K562 (cell line): ENCODE measurements around the gene PRKG1. TPM values are rescaled to one million over a fixed set of nuclear protein-coding genes. Genes with fewer than 3 reads are reported as not detected.

Experiments
- ATAC-seq: fragments of 200-7000 bp; cut with Tn5 transposase; 3 replicates; pipeline ENCODE4 v1.9.1; 2020; ENCODE audit warnings: moderate library complexity
- BruUV-seq: library from RNA; stranded (reverse); fragments of 400-500 nt; replicated peaks from 2 replicates; lab custom pipeline; 2021; lab: Mats Ljungman, UMichigan
- CTCF ChIA-PET: fragments of 300-600 bp; formaldehyde crosslinking; extraction: SDS; loops from one replicate; lab custom pipeline; 2021; ENCODE audit warnings: low intra/inter-chr PET ratio; lab: Yijun Ruan, JAX
- POLR2A ChIA-PET: fragments of 300-600, 350-650 bp; sonication (Branson Sonifier 250); formaldehyde crosslinking; extraction: SDS; loops from one replicate; lab custom pipeline; 2021; ENCODE audit warnings: antibody characterized with exemption, inconsistent platforms; lab: Yijun Ruan, JAX
- DNase-seq, 4 experiments: peaks; one replicate each; pipeline versions ENCODE4 v3.0.0 to v3.0.0-alpha.2; 2011 to 2018; ENCODE audit warnings: low spot score in 3 of 4, mixed read lengths in 3 of 4; ENCODE audit errors: extremely low read depth in 1 of 4
- FAIRE-seq: peaks from 2 replicates; lab custom pipeline; 2011; peaks lifted over from hg19 to GRCh38; lab: Jason Lieb, UNC
- H2AFZ ChIP-seq: 2 replicates; pipeline ENCODE4 v1.6.0; 2011; ENCODE audit warnings: low read depth, low read length, control low read depth, inconsistent platforms
- H3K27ac ChIP-seq: fragments of 200-600 bp; 3 replicates; pipeline ENCODE4 v1.8.0; 2011; ENCODE audit warnings: low read depth, mild to moderate bottlenecking, control low read depth, inconsistent platforms, low read length, moderate library complexity, mixed read lengths; ENCODE audit errors: extremely low read depth
- H3K27me3 ChIP-seq, 2 experiments: fragments of 300-600 bp in 1 of 2; 2 replicates in 1 of 2; 3 replicates in 1 of 2; pipeline versions ENCODE4 v1.6.0 to v1.8.0; 2011; ENCODE audit warnings: inconsistent platforms in 2 of 2, low read length in 2 of 2, mild to moderate bottlenecking in 1 of 2, mixed read lengths in 1 of 2, moderate library complexity in 1 of 2; ENCODE audit not compliant: control insufficient read depth in 2 of 2, insufficient read depth in 2 of 2
- H3K36me3 ChIP-seq: fragments of 300-600 bp; 3 replicates; pipeline ENCODE4 v1.8.0; 2011; ENCODE audit warnings: mild to moderate bottlenecking, low read length, inconsistent platforms; ENCODE audit not compliant: control insufficient read depth, insufficient read depth
- H3K4me1 ChIP-seq, 2 experiments: fragments of 200-600 bp in 1 of 2; replicated peaks in 1 of 2; 2 replicates in 1 of 2; 3 replicates in 1 of 2; pipeline versions ENCODE4 v1.5.1 to v1.8.0; 2011; ENCODE audit warnings: inconsistent platforms in 2 of 2, low read length in 2 of 2, mild to moderate bottlenecking in 1 of 2, mixed read lengths in 1 of 2, moderate library complexity in 1 of 2; ENCODE audit not compliant: control insufficient read depth in 2 of 2, insufficient read depth in 2 of 2
- H3K4me2 ChIP-seq: 2 replicates; pipeline ENCODE4 v1.6.1; 2011; ENCODE audit warnings: low read length, control low read depth, inconsistent platforms, mixed read lengths; ENCODE audit not compliant: insufficient read depth
- H3K4me3 ChIP-seq: fragments of 200-600 bp; sonication (generic), shearing (Covaris generic); 2 replicates; pipeline ENCODE4 v1.5.1; 2016; ENCODE audit warnings: control low read depth, inconsistent platforms
- H3K79me2 ChIP-seq: fragments of 200-600 bp; 3 replicates; pipeline ENCODE4 v1.8.0; 2011; ENCODE audit warnings: low read length, inconsistent platforms; ENCODE audit not compliant: control insufficient read depth, insufficient read depth
- H3K9ac ChIP-seq, 2 experiments: 2 replicates each; pipeline versions ENCODE4 v1.6.0 to v1.6.1; 2011; ENCODE audit warnings: low read depth in 2 of 2, low read length in 2 of 2, control low read depth in 1 of 2, inconsistent platforms in 1 of 2, mild to moderate bottlenecking in 1 of 2, mixed read lengths in 1 of 2; ENCODE audit not compliant: insufficient read depth in 1 of 2
- H3K9me1 ChIP-seq: one replicate; pipeline ENCODE4 v1.6.0; 2011; ENCODE audit warnings: inconsistent platforms, mild to moderate bottlenecking, low read length, moderate library complexity; ENCODE audit not compliant: control insufficient read depth, insufficient read depth
- H3K9me3 ChIP-seq: replicated peaks from 2 replicates; pipeline ENCODE4 v1.5.1; 2011; ENCODE audit warnings: low read depth, low read length, inconsistent platforms; ENCODE audit not compliant: control insufficient read depth, insufficient read depth
- H4K20me1 ChIP-seq: replicated peaks from 2 replicates; pipeline ENCODE4 v1.6.1; 2011; ENCODE audit warnings: low read length, inconsistent platforms, mixed read lengths; ENCODE audit not compliant: control insufficient read depth, insufficient read depth
- ARNT ChIP-seq, 2 experiments: fragments of 450-650 bp; IDR thresholded peaks; 2 replicates each; pipeline ENCODE4 v1.6.1; 2016; ENCODE audit warnings: mild to moderate bottlenecking in 1 of 2
- BDP1 ChIP-seq: IDR thresholded peaks from 3 replicates; pipeline ENCODE4 v1.6.1; 2011; ENCODE audit not compliant: insufficient read length, insufficient read depth
- CREM ChIP-seq: IDR thresholded peaks from 2 replicates; pipeline ENCODE4 v1.6.1; 2014; ENCODE audit warnings: antibody characterized with exemption, low read depth
- HBP1 ChIP-seq: fragments of 450-650 bp; formaldehyde crosslinking; IDR thresholded peaks from 2 replicates; pipeline ENCODE4 v1.4.0; 2022; ENCODE audit warnings: missing genetic modification characterization
- IRF2 ChIP-seq: sonication (generic); formaldehyde crosslinking; IDR thresholded peaks from 2 replicates; pipeline ENCODE4 v1.8.1; 2022; ENCODE audit warnings: mild to moderate bottlenecking, missing genetic modification reagents
- PRDM10 ChIP-seq: fragments of 450-650 bp; IDR thresholded peaks from 2 replicates; pipeline ENCODE4 v1.6.1; 2018; ENCODE audit not compliant: partially characterized antibody
- RBM34 ChIP-seq: fragments of 200-400 bp; formaldehyde crosslinking; IDR thresholded peaks from 2 replicates; pipeline ENCODE4 v1.6.1; 2018; ENCODE audit warnings: low read length, borderline replicate concordance; ENCODE audit not compliant: insufficient read depth
- SRSF9 ChIP-seq: fragments of 200-400 bp; formaldehyde crosslinking; IDR thresholded peaks from 2 replicates; pipeline ENCODE4 v1.6.1; 2017; ENCODE audit warnings: low read depth, low read length, borderline replicate concordance
- TAF7 ChIP-seq: fragments of 450-650 bp; IDR thresholded peaks from 2 replicates; pipeline ENCODE4 v1.6.1; 2016; ENCODE audit warnings: missing genetic modification characterization, missing compliant biosample characterization
- TRIM25 ChIP-seq: fragments of 450-650 bp; IDR thresholded peaks from 2 replicates; pipeline ENCODE4 v1.7.0; 2016; ENCODE audit warnings: borderline replicate concordance
- XRCC4 ChIP-seq: IDR thresholded peaks from one replicate; pipeline ENCODE4 v1.6.1; 2011; ENCODE audit not compliant: insufficient read depth, insufficient read length; ENCODE audit errors: extremely low read depth
- ZKSCAN3 ChIP-seq: fragments of 250-450 bp; sonication (Bioruptor Pico); IDR thresholded peaks from 2 replicates; pipeline ENCODE4 v1.4.0; 2020
- ZNF3 ChIP-seq: fragments of 250-450 bp; sonication (Bioruptor Pico); IDR thresholded peaks from 2 replicates; pipeline ENCODE4 v1.5.0; 2021; ENCODE audit warnings: mild to moderate bottlenecking, moderate library complexity
- ZNF347 ChIP-seq: fragments of 450-650 bp; formaldehyde crosslinking; IDR thresholded peaks from 2 replicates; pipeline ENCODE4 v1.4.0; 2020; ENCODE audit warnings: low read depth, mild to moderate bottlenecking, moderate library complexity
- WGBS: fragments of 100-300 bp; shearing (Covaris generic); methylation state at CpG from one replicate; pipeline ENCODE4 v1.1.6; 2016; ENCODE audit warnings: low coverage, mixed read lengths; ENCODE audit not compliant: insufficient coverage; ENCODE audit errors: missing lambda C conversion rate; 5-methylcytosine and 5-hydroxymethylcytosine counted together
- in situ Hi-C: fragments of 300-500 bp; cut with MboI; formaldehyde crosslinking; loops from 4 replicates; pipeline ENCODE4 v1.15.0; 2018; ENCODE audit warnings: inconsistent platforms, mixed read lengths
- intact Hi-C: fragments of 100-400 bp; cut with micrococcal nuclease; formaldehyde crosslinking; loops from 2 replicates; pipeline ENCODE4 v1.14.2; 2022
- polyA plus RNA-seq, 8 experiments: library from polyadenylated mRNA; depleted of rRNA in 4 of 8; stranded (reverse) in 5 of 8; unstranded in 3 of 8; fragments of >200 nt; fragmentation: Nextera tagmentation in 2 of 8; fragmentation: Illumina TruSeq in 1 of 8; extraction: Ambion mirVana in 2 of 8; extraction: Trizol in 1 of 8; gene quantifications; 2 replicates each; pipeline versions ENCODE4 v1.2.1 to v1.2.3, GENCODE V29; 2011 to 2014; ENCODE audit warnings: inconsistent platforms in 1 of 8, missing spikeins in 1 of 8
- total RNA-seq, 7 experiments: library from RNA; depleted of rRNA in 6 of 7; stranded (reverse); fragments of >200 nt in 6 of 7; fragmentation: Illumina TruSeq in 2 of 7; extraction: Trizol in 2 of 7; gene quantifications; 2 replicates each; pipeline versions ENCODE4 v1.2.1 to v1.2.3, GENCODE V29; 2011 to 2021; ENCODE audit warnings: low replicate concordance in 1 of 7

PRKG1 gene
- total and polyA plus RNA-seq, 9 of the 15 experiments (the other 6 are each of a cell fraction or from before 2014, with no cell fraction given): 0.22 TPM; not detected in 8

GRCh38 chr10:52212802-52213201 lies 1138.5 kb downstream of the PRKG1 start:
- DNase-seq: no peak
- ChIA-PET CTCF (no interaction called here), POLR2A (no interaction called here)
- no peaks in the 10 kb centered on the region for H3K9me1 ChIP-seq
- no peaks in the 10 kb centered on the region for H3K79me2 ChIP-seq
- H3K9me3 ChIP-seq: no peaks in the 10 kb centered on the region; the same call in 1 of the 2 replicates
- FAIRE-seq: no peak
- no peaks in the 10 kb centered on the region for H3K36me3 ChIP-seq
- no peak overlapping the region for H3K4me3 ChIP-seq
- in situ Hi-C loops (loop anchor here (25.0 kb wide), 1 partner anchor 1201 kb away; no protein-coding TSS in a partner anchor), intact Hi-C loops (loop anchor here (10.0 kb wide), 1 partner anchor 1418 kb away; no protein-coding TSS in a partner anchor)
- 1% methylated on average over 4 of the region's 4 CpGs for whole genome bisulfite sequencing
- H2AFZ ChIP-seq: no peak overlapping the region
- no peaks in the 10 kb centered on the region for H3K4me1 ChIP-seq
- H3K27me3 ChIP-seq: no peaks in the 10 kb centered on the region
- TF ChIP-seq IRF2 (CRISPR knock-in tag) (no peak), TAF7 (tag) (no peak), BDP1 (no peak), SRSF9 (no peak), ARNT (IDR thresholded peaks at IDR 0.05) (no peak), ZNF347 (CRISPR knock-in tag) (no peak), ZNF3 (CRISPR knock-in tag) (no peak), PRDM10 (no peak), HBP1 (no peak), CREM (no peak), XRCC4 (no peak), TRIM25 (no peak), ZKSCAN3 (CRISPR knock-in tag) (no peak), RBM34 (no peak)
- H3K4me2 ChIP-seq: no peak overlapping the region
- no peak overlapping the region for H3K27ac ChIP-seq
- no peak overlapping the region for H3K9ac ChIP-seq
- BruUV-seq: no TSS peak
- no peak for ATAC-seq
- H4K20me1 ChIP-seq: no peaks in the 10 kb centered on the region
